Panc1 (cell line): ENCODE data around the gene SIRT1.

ENCODE experiments used
- TF ChIP-seq, protein P1 (sequence below), 2 experiments: IDR thresholded peaks; 2 replicates each; pipeline ENCODE4 v1.6.1; 2011 to 2012; ENCODE audit warnings: low read depth in 2 of 2, control low read depth in 1 of 2, low read length in 1 of 2, mild to moderate bottlenecking in 1 of 2, moderate library complexity in 1 of 2; ENCODE audit not compliant: insufficient read depth in 1 of 2
- TF ChIP-seq, protein P2 (sequence below): fragments of 450-650 bp; IDR thresholded peaks from 2 replicates; pipeline ENCODE4 v1.5.1; 2017; ENCODE audit warnings: mild to moderate bottlenecking

DNA sequence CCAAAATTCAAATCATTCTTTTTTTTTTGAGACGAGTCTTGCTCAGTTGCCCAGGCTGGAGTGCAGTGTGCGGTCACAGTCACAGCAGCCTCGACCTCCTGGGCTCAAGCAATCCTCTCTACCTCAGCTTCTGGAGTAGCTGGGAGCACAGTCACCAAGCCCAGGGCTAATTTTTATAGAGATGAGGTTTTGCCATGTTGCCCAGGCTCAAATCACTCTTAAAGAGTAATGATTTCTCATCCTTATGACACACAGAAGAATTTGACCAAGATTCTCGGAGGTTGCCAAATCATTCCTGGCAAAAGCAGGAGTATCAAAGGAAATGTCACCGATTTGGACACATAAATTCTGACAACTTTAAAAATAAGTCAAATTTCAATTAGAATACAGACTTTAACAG lies 39.1 kb downstream of the SIRT1 start:
- TF ChIP-seq, protein P1, sequence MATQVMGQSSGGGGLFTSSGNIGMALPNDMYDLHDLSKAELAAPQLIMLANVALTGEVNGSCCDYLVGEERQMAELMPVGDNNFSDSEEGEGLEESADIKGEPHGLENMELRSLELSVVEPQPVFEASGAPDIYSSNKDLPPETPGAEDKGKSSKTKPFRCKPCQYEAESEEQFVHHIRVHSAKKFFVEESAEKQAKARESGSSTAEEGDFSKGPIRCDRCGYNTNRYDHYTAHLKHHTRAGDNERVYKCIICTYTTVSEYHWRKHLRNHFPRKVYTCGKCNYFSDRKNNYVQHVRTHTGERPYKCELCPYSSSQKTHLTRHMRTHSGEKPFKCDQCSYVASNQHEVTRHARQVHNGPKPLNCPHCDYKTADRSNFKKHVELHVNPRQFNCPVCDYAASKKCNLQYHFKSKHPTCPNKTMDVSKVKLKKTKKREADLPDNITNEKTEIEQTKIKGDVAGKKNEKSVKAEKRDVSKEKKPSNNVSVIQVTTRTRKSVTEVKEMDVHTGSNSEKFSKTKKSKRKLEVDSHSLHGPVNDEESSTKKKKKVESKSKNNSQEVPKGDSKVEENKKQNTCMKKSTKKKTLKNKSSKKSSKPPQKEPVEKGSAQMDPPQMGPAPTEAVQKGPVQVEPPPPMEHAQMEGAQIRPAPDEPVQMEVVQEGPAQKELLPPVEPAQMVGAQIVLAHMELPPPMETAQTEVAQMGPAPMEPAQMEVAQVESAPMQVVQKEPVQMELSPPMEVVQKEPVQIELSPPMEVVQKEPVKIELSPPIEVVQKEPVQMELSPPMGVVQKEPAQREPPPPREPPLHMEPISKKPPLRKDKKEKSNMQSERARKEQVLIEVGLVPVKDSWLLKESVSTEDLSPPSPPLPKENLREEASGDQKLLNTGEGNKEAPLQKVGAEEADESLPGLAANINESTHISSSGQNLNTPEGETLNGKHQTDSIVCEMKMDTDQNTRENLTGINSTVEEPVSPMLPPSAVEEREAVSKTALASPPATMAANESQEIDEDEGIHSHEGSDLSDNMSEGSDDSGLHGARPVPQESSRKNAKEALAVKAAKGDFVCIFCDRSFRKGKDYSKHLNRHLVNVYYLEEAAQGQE (IDR thresholded peaks at IDR 0.05; ENCODE audit: insufficient read depth in 1 of 2, low read depth in 2 of 2, low read length in 1 of 2) = no peak
- TF ChIP-seq, protein P2, sequence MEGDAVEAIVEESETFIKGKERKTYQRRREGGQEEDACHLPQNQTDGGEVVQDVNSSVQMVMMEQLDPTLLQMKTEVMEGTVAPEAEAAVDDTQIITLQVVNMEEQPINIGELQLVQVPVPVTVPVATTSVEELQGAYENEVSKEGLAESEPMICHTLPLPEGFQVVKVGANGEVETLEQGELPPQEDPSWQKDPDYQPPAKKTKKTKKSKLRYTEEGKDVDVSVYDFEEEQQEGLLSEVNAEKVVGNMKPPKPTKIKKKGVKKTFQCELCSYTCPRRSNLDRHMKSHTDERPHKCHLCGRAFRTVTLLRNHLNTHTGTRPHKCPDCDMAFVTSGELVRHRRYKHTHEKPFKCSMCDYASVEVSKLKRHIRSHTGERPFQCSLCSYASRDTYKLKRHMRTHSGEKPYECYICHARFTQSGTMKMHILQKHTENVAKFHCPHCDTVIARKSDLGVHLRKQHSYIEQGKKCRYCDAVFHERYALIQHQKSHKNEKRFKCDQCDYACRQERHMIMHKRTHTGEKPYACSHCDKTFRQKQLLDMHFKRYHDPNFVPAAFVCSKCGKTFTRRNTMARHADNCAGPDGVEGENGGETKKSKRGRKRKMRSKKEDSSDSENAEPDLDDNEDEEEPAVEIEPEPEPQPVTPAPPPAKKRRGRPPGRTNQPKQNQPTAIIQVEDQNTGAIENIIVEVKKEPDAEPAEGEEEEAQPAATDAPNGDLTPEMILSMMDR = no peak
